ENCODE data around the gene TNFRSF12A. TPM values are rescaled to one million over a fixed set of nuclear protein-coding genes. Genes with fewer than 3 reads are reported as not detected.

The TNFRSF12A gene
- total and polyA plus RNA-seq, 2 of the 13 experiments (the other 11 are each of a cell fraction or from before 2014, with no cell fraction given), result 61.9 to 66.0 TPM

DNA sequence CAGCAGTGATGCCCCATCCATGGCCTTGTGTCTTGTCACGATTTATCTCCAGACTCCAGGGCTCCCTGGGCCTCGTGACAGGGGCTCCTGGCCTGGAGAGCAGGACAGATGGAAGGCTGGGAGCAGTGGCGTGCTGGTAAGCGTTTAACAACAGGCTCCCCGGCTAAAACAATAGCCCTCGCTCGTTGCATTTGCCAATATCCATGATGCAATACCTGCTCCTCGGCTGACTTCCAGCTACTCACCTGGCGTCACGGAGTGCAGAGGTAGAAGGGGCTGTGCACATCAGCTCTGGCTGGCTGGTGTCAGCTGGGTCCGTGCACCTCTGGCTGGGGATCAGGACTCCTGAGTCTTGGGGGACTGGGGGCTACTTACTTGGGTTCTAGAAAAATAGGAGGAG is 18.1 kb downstream of the TNFRSF12A start:
- BruUV-seq (replicated peaks), result no TSS peak
- Histone ChIP-seq H3K4me3 (replicated peaks in 1 of 3; ENCODE audit: insufficient read depth in 1 of 3, low read depth in 2 of 3, low read length in 3 of 3) (no peak overlapping the region), H3K27me3 (ENCODE audit: control insufficient read depth in 1 of 2, insufficient read depth in 2 of 2, low read length in 2 of 2) (peaks cover 16 to 73% of the 10 kb centered on the region in 2 experiments; a peak in 4 of 5 replicates), H3K4me2 (ENCODE audit: low read depth, low read length) (no peak overlapping the region), H3K9me3 (ENCODE audit: low read length) (no peaks in the 10 kb centered on the region), H3K9ac (ENCODE audit: insufficient read depth, low read depth, low read length) (no peak overlapping the region), H3K36me3 (replicated peaks in 1 of 2; ENCODE audit: control insufficient read depth in 1 of 2, insufficient read depth in 2 of 2, low read length in 2 of 2) (no peaks in the 10 kb centered on the region), H3K4me1 (ENCODE audit: insufficient read depth, low read length) (peaks cover 34% of the 10 kb centered on the region), H3K79me2 (ENCODE audit: insufficient read depth, low read length) (no peaks in the 10 kb centered on the region), H3K27ac (ENCODE audit: extremely low read length, insufficient read depth, low read length) (no peak overlapping the region), H4K20me1 (ENCODE audit: insufficient read depth, low read length) (no peaks in the 10 kb centered on the region), H2AFZ (ENCODE audit: low read length) (no peak overlapping the region)
- in situ Hi-C loops (cut with HindIII; ENCODE audit: extremely low pct_ligation_motif_present, low pct_unique_long_range_greater_than_20kb) (no loop called here), intact Hi-C loops (cut with micrococcal nuclease; ENCODE audit: unreplicated experiment) (no loop called here)
- ChIA-PET POLR2A (interaction anchor here (0.7 to 1.4 kb wide), 6 partner anchors 10 to 28 kb away, joined by 3 to 5 read pairs (median 4); partner anchors contain the start of genes HCFC1R1, IL32 and THOC6), CTCF (ENCODE audit: low intra/inter-chr PET ratio, low total read pairs) (no interaction called here)
- ATAC-seq (peak; percentile 10; the same call in 2 of the 3 replicates), FAIRE-seq (no peak), DNase-seq (ENCODE audit: low spot score) (peak; percentile 33)
- 8% methylated on average over 3 of the region's 11 CpGs for WGBS (ENCODE audit: low lambda C conversion rate)
- TF ChIP-seq, protein P1, sequence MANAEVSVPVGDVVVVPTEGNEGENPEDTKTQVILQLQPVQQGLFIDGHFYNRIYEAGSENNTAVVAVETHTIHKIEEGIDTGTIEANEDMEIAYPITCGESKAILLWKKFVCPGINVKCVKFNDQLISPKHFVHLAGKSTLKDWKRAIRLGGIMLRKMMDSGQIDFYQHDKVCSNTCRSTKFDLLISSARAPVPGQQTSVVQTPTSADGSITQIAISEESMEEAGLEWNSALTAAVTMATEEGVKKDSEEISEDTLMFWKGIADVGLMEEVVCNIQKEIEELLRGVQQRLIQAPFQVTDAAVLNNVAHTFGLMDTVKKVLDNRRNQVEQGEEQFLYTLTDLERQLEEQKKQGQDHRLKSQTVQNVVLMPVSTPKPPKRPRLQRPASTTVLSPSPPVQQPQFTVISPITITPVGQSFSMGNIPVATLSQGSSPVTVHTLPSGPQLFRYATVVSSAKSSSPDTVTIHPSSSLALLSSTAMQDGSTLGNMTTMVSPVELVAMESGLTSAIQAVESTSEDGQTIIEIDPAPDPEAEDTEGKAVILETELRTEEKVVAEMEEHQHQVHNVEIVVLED (CRISPR knock-in tag; IDR thresholded peaks at IDR 0.05; ENCODE audit: borderline replicate concordance), result no peak
- TF ChIP-seq NFE2 (CRISPR knock-in tag; IDR thresholded peaks at IDR 0.05), result no peak
- TF ChIP-seq ZEB1 (IDR thresholded peaks at IDR 0.05; ENCODE audit: insufficient replicate concordance, low read depth), result peak; percentile 63
- 0 out of 2 replicates have a peak, but pooled peaks have one; percentile 31 for TF ChIP-seq THAP11 (CRISPR knock-in tag; IDR thresholded peaks at IDR 0.05)
- no peak for TF ChIP-seq KDM6A (CRISPR knock-in tag; IDR thresholded peaks at IDR 0.05; ENCODE audit: low read depth)
- TF ChIP-seq, protein P2, sequence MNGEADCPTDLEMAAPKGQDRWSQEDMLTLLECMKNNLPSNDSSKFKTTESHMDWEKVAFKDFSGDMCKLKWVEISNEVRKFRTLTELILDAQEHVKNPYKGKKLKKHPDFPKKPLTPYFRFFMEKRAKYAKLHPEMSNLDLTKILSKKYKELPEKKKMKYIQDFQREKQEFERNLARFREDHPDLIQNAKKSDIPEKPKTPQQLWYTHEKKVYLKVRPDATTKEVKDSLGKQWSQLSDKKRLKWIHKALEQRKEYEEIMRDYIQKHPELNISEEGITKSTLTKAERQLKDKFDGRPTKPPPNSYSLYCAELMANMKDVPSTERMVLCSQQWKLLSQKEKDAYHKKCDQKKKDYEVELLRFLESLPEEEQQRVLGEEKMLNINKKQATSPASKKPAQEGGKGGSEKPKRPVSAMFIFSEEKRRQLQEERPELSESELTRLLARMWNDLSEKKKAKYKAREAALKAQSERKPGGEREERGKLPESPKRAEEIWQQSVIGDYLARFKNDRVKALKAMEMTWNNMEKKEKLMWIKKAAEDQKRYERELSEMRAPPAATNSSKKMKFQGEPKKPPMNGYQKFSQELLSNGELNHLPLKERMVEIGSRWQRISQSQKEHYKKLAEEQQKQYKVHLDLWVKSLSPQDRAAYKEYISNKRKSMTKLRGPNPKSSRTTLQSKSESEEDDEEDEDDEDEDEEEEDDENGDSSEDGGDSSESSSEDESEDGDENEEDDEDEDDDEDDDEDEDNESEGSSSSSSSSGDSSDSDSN (CRISPR knock-in tag; IDR thresholded peaks at IDR 0.05), result peak; percentile 25; the same call in 1 of the 2 replicates
- TF ChIP-seq NRL (CRISPR knock-in tag; IDR thresholded peaks at IDR 0.05; ENCODE audit: borderline replicate concordance), result no peak
- TF ChIP-seq, protein P3, sequence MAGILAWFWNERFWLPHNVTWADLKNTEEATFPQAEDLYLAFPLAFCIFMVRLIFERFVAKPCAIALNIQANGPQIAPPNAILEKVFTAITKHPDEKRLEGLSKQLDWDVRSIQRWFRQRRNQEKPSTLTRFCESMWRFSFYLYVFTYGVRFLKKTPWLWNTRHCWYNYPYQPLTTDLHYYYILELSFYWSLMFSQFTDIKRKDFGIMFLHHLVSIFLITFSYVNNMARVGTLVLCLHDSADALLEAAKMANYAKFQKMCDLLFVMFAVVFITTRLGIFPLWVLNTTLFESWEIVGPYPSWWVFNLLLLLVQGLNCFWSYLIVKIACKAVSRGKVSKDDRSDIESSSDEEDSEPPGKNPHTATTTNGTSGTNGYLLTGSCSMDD (CRISPR knock-in tag; IDR thresholded peaks at IDR 0.05), result no peak
- TF ChIP-seq, protein P4, sequence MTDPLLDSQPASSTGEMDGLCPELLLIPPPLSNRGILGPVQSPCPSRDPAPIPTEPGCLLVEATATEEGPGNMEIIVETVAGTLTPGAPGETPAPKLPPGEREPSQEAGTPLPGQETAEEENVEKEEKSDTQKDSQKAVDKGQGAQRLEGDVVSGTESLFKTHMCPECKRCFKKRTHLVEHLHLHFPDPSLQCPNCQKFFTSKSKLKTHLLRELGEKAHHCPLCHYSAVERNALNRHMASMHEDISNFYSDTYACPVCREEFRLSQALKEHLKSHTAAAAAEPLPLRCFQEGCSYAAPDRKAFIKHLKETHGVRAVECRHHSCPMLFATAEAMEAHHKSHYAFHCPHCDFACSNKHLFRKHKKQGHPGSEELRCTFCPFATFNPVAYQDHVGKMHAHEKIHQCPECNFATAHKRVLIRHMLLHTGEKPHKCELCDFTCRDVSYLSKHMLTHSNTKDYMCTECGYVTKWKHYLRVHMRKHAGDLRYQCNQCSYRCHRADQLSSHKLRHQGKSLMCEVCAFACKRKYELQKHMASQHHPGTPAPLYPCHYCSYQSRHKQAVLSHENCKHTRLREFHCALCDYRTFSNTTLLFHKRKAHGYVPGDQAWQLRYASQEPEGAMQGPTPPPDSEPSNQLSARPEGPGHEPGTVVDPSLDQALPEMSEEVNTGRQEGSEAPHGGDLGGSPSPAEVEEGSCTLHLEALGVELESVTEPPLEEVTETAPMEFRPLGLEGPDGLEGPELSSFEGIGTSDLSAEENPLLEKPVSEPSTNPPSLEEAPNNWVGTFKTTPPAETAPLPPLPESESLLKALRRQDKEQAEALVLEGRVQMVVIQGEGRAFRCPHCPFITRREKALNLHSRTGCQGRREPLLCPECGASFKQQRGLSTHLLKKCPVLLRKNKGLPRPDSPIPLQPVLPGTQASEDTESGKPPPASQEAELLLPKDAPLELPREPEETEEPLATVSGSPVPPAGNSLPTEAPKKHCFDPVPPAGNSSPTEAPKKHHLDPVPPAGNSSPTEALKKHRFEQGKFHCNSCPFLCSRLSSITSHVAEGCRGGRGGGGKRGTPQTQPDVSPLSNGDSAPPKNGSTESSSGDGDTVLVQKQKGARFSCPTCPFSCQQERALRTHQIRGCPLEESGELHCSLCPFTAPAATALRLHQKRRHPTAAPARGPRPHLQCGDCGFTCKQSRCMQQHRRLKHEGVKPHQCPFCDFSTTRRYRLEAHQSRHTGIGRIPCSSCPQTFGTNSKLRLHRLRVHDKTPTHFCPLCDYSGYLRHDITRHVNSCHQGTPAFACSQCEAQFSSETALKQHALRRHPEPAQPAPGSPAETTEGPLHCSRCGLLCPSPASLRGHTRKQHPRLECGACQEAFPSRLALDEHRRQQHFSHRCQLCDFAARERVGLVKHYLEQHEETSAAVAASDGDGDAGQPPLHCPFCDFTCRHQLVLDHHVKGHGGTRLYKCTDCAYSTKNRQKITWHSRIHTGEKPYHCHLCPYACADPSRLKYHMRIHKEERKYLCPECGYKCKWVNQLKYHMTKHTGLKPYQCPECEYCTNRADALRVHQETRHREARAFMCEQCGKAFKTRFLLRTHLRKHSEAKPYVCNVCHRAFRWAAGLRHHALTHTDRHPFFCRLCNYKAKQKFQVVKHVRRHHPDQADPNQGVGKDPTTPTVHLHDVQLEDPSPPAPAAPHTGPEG (CRISPR knock-in tag; IDR thresholded peaks at IDR 0.05), result no peak
- TF ChIP-seq, protein P5, sequence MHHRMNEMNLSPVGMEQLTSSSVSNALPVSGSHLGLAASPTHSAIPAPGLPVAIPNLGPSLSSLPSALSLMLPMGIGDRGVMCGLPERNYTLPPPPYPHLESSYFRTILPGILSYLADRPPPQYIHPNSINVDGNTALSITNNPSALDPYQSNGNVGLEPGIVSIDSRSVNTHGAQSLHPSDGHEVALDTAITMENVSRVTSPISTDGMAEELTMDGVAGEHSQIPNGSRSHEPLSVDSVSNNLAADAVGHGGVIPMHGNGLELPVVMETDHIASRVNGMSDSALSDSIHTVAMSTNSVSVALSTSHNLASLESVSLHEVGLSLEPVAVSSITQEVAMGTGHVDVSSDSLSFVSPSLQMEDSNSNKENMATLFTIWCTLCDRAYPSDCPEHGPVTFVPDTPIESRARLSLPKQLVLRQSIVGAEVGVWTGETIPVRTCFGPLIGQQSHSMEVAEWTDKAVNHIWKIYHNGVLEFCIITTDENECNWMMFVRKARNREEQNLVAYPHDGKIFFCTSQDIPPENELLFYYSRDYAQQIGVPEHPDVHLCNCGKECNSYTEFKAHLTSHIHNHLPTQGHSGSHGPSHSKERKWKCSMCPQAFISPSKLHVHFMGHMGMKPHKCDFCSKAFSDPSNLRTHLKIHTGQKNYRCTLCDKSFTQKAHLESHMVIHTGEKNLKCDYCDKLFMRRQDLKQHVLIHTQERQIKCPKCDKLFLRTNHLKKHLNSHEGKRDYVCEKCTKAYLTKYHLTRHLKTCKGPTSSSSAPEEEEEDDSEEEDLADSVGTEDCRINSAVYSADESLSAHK (CRISPR knock-in tag; IDR thresholded peaks at IDR 0.05; ENCODE audit: borderline replicate concordance), result no peak

Measured in HepG2 (cell line).